Esophagus muscularis mucosa (tissue), 3 donors: ENCODE results near the gene RBM43.

Experiments
- CTCF ChIP-seq, 3 experiments: fragments of 200-600 bp in 2 of 3; fragments of 450-650 bp in 1 of 3; sonication (generic) in 2 of 3; IDR thresholded peaks; one replicate each; pipeline ENCODE4 v1.5.1; 2017 to 2019; ENCODE audit warnings: antibody characterized with exemption in 3 of 3, mild to moderate bottlenecking in 2 of 3, moderate library complexity in 1 of 3
- POLR2A ChIP-seq: fragments of 450-650 bp; IDR thresholded peaks from one replicate; pipeline ENCODE4 v1.6.1; 2017; ENCODE audit warnings: antibody characterized with exemption, moderate library complexity, mild to moderate bottlenecking, low read depth

DNA sequence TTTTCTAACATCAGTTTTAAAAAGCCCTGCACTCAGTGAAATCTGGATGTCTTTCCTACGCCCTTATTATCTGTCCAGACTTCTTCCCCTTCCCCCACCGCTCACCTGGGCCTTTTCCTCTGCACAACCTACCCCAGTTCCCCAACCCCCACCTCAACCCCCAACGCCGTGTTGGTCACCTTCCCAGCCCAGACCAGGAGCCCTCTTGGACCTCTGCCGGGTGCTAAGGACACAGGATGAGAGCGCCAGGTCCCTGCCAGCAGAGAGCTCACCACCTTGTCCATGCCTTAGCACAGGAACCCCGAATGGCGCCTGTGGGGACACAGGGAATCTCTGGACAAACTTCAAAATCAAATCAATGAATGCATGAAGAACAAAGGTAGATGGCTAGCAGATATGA is 966 bp upstream of the RBM43 start:
- TF ChIP-seq POLR2A, result no peak
- no peak for TF ChIP-seq CTCF (IDR thresholded peaks at IDR 0.05)
